KMS-11 (cell line): ENCODE measurements around the gene RAB6B.
A peak's percentile ranks its signal among the peaks of the same experiment; 100 is the strongest.

Experiments
- H2AFZ ChIP-seq: fragments of 200-600 bp; sonication (generic); 2 replicates; pipeline ENCODE4 v1.6.1; 2016; ENCODE audit warnings: antibody characterized with exemption, mixed run types, low read depth
- H3K27ac ChIP-seq: fragments of 200-600 bp; sonication (generic); 2 replicates; pipeline ENCODE4 v1.6.1; 2016; ENCODE audit warnings: mild to moderate bottlenecking, mixed run types
- H3K27me3 ChIP-seq: fragments of 200-600 bp; sonication (generic); 2 replicates; pipeline ENCODE4 v1.6.1; 2017; ENCODE audit warnings: mild to moderate bottlenecking, low read depth, mixed run types, moderate library complexity; ENCODE audit not compliant: insufficient read depth
- H3K36me3 ChIP-seq: fragments of 200-600 bp; sonication (generic); 2 replicates; pipeline ENCODE4 v1.6.1; 2017; ENCODE audit warnings: mild to moderate bottlenecking, mixed run types; ENCODE audit not compliant: insufficient read depth
- H3K4me1 ChIP-seq: fragments of 200-600 bp; sonication (generic); 2 replicates; pipeline ENCODE4 v1.6.1; 2016; ENCODE audit warnings: mild to moderate bottlenecking, low read depth, mixed run types; ENCODE audit not compliant: poor library complexity, severe bottlenecking
- H3K4me2 ChIP-seq: fragments of 200-600 bp; sonication (generic); 2 replicates; pipeline ENCODE4 v1.7.0; 2016; ENCODE audit warnings: mild to moderate bottlenecking, mixed run types
- H3K4me3 ChIP-seq: fragments of 200-600 bp; sonication (generic); IDR thresholded peaks from 2 replicates; pipeline ENCODE4 v1.6.1; 2017; ENCODE audit warnings: low read depth, low read length, mixed read lengths; ENCODE audit not compliant: insufficient read depth
- H3K79me2 ChIP-seq: fragments of 200-600 bp; sonication (generic); 2 replicates; pipeline ENCODE4 v1.6.1; 2016; ENCODE audit warnings: low read depth, mixed run types; ENCODE audit not compliant: insufficient read depth
- H3K9ac ChIP-seq: fragments of 200-600 bp; sonication (generic); 2 replicates; pipeline ENCODE4 v1.6.1; 2016; ENCODE audit warnings: mild to moderate bottlenecking, mixed run types
- H4K20me1 ChIP-seq: fragments of 200-600 bp; sonication (generic); 2 replicates; pipeline ENCODE4 v1.6.1; 2016; ENCODE audit warnings: mild to moderate bottlenecking, mixed run types; ENCODE audit not compliant: insufficient read depth
- TF ChIP-seq, protein P1 (sequence below): fragments of 200-600 bp; sonication (generic); conservative IDR thresholded peaks from 2 replicates; pipeline ENCODE4 v1.6.1; 2017; ENCODE audit warnings: low read depth, mild to moderate bottlenecking, antibody characterized with exemption, low read length, moderate library complexity, mixed read lengths

RAB6B gene

GRCh38 chr3:133895208-133896001 lies at the start of gene RAB6B:
RAB6B (minus strand) TSS chr3:133895882; CDS start chr3:133895466, 416 bp downstream.
- Histone ChIP-seq H3K79me2 (no peaks in the 10 kb centered on the region), H3K27ac (no peak within 1 kb of the TSS), H3K27me3 (no peaks in the 10 kb centered on the region), H4K20me1 (no peaks in the 10 kb centered on the region), H3K4me3 (peak within 1 kb of the TSS; percentile 82), H3K4me1 (no peaks in the 10 kb centered on the region), H3K4me2 (peak within 1 kb of the TSS; percentile 95), H3K36me3 (no peaks in the 10 kb centered on the region), H3K9ac (peak within 1 kb of the TSS; percentile 19; the same call in 1 of the 2 replicates), H2AFZ (peak within 1 kb of the TSS; percentile 96)
- TF ChIP-seq, protein P1, sequence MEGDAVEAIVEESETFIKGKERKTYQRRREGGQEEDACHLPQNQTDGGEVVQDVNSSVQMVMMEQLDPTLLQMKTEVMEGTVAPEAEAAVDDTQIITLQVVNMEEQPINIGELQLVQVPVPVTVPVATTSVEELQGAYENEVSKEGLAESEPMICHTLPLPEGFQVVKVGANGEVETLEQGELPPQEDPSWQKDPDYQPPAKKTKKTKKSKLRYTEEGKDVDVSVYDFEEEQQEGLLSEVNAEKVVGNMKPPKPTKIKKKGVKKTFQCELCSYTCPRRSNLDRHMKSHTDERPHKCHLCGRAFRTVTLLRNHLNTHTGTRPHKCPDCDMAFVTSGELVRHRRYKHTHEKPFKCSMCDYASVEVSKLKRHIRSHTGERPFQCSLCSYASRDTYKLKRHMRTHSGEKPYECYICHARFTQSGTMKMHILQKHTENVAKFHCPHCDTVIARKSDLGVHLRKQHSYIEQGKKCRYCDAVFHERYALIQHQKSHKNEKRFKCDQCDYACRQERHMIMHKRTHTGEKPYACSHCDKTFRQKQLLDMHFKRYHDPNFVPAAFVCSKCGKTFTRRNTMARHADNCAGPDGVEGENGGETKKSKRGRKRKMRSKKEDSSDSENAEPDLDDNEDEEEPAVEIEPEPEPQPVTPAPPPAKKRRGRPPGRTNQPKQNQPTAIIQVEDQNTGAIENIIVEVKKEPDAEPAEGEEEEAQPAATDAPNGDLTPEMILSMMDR, result no peak

- Histone ChIP-seq H3K27me3 (no peaks in the 10 kb centered on the region), H3K9ac (no peak overlapping the region), H3K4me1 (peaks cover 50% of the 10 kb centered on the region), H3K27ac (no peak overlapping the region), H4K20me1 (no peaks in the 10 kb centered on the region), H3K4me2 (peak overlapping the region; percentile 49; the same call in 1 of the 2 replicates), H3K36me3 (no peaks in the 10 kb centered on the region), H2AFZ (no peak overlapping the region), H3K79me2 (no peaks in the 10 kb centered on the region), H3K4me3 (no peak overlapping the region)
- TF ChIP-seq, protein P1, result no peak
These were observed 49.1 kb upstream of the RAB6B start for GRCh38 chr3:133944641-133945380.

- Histone ChIP-seq H3K4me1 (peaks cover 50% of the 10 kb centered on the region), H3K79me2 (no peaks in the 10 kb centered on the region), H2AFZ (no peak overlapping the region), H3K36me3 (no peaks in the 10 kb centered on the region), H3K27ac (no peak overlapping the region), H3K4me2 (peak overlapping the region; percentile 49; the same call in 1 of the 2 replicates), H4K20me1 (no peaks in the 10 kb centered on the region), H3K27me3 (no peaks in the 10 kb centered on the region), H3K4me3 (no peak overlapping the region), H3K9ac (no peak overlapping the region)
- TF ChIP-seq, protein P1, result no peak
These were observed 48.5 kb upstream of the RAB6B start for GRCh38 chr3:133944181-133944580.

- no peak overlapping the region for H3K9ac ChIP-seq
- H3K4me2 ChIP-seq, result peak overlapping the region; percentile 49; the same call in 1 of the 2 replicates
- no peak overlapping the region for H3K4me3 ChIP-seq
- no peaks in the 10 kb centered on the region for H3K79me2 ChIP-seq
- no peaks in the 10 kb centered on the region for H3K27me3 ChIP-seq
- TF ChIP-seq, protein P1, result no peak
- no peaks in the 10 kb centered on the region for H4K20me1 ChIP-seq
- H3K4me1 ChIP-seq, result peaks cover 50% of the 10 kb centered on the region
- no peak overlapping the region for H3K27ac ChIP-seq
- no peaks in the 10 kb centered on the region for H3K36me3 ChIP-seq
- H2AFZ ChIP-seq, result no peak overlapping the region
These were observed 48.0 kb upstream of the RAB6B start for GRCh38 chr3:133943639-133944141.
